Effector CD4-positive, alpha-beta T cell (primary cell): Measurements from ENCODE around the gene CAPN13.

Experiments used
- DNase-seq: peaks from one replicate; pipeline ENCODE4 v3.0.0-alpha.2; 2020

Gene CAPN13

DNA sequence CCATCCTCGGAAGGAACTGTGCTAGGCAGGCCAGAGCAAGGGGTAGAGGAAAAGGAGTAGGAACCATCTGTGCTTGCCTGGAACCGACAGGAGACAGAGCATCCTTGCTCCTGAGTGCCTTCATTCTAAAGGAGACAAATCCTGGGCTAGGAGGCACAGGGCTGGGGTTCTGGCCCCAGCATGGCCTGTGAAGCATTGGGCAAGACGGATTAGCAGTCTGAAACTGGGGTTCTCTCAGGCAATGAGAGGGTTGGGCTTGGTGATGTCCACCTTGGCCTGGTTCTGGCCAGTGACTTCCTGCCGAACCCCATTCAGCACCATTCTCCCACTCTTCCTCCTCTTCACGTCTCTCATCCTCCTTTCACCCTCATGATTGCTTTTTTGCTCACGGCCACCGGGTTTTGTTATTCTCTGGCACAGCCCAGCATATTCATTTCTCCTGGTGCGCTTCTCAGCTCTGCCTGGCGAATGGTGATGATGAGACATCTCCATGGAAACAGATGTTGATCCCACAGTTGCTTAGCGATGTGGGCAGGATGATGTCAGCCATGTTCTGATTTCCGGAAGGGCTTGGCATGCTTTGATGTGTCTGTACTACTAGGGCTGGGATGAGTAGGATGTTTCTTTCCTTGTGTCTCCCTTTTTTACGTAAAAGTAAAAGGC lies 127.7 kb downstream of the CAPN13 start:
- no peak for DNase-seq

DNA sequence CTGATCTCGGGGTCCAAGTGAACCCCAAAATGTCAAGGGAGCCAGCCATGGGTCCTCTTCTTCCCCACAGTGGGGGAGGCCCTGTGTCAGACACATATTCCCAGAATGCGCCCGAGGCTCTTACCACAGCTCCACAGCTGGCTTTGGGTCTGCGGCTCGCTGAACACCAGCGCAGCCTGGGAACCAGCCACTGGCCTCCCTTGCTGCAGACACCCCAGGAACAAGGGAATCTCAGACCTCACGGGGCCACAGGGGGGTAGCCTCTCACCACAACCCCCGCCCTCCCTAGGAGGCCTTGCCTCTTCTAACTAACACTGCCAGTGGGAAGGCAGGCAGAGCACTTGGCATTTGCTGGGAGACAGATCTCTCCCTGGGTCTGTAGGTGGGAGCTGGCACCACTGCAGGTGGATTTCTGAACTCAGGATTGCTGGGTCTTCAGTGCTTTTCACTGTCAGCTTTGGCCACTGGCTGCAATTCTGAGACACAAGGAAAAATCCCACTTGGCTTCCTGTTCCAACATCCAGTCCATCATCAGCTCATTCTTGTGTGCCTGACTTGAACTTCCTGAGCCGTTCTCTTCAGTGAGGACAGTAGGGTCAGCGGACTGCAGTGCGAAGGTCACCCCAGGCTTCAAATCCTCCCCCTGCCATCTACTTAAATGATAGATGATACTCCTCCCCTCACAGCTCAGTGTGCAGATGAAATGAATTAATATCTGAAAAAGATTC lies 128.7 kb downstream of the CAPN13 start:
- no peak for DNase-seq

DNA sequence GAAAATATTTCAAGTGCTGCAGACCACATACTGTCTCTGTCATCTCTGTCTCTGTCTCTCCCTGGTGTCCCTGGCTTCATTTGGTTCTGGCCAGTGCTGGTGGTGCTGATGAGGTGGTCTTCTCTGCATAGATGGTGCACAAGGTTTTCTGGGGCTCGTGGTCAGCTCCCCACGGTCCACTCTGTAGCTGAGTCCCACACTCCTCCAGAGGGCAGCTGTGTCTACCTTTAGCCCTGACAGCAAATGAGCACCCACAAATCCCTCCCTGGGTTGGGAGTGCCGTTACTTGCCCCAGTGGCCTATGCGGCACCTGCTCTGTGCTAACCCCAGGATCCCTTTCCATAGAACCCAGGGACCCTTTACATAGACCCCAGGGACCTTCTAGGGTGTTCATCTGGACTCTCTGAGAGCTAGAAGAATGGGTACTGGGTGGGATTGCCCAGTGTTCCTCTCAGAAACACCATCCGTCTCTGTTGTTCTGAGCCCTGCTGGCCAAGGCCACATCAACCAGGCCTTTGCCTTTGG lies 129.3 kb downstream of the CAPN13 start:
- no peak for DNase-seq

DNA sequence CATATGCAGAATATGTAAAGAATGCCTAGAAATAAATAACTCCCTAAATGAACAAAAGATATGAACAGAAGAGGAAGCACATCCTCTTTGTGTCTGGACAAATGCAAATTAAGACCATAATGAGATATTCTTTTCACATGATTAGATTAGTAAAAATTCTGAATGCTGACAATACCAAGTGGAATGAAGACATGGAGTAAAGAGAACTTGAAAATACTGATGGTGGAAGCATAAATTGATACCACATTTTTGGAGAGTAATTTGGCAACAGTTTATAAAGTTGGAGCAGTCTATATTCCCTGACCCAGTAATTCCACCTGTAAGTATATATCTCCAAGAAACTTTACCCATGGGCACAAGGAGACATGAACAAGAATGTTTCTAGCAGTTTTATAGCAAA lies 130.0 kb downstream of the CAPN13 start:
- DNase-seq, result no peak

DNA sequence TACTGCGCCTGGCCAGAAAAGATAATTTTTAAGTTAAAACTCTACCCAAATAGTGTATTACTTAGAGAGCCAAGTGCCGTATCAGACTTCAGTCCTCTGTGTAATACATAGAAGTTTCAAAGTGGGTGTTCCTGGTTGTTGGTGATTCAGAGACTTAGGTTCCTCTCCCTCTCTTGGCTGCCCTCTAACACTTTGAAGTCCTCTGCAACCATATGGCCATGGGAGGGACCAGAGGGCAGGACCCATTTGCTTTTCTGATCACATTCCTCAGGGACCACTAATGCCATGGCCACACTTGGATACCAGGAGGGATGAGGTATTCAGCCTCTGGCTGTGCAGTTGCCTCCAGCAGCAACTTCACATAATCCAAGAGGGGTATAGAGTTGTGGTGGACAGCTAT lies 131.5 kb downstream of the CAPN13 start:
- DNase-seq, result no peak

DNA sequence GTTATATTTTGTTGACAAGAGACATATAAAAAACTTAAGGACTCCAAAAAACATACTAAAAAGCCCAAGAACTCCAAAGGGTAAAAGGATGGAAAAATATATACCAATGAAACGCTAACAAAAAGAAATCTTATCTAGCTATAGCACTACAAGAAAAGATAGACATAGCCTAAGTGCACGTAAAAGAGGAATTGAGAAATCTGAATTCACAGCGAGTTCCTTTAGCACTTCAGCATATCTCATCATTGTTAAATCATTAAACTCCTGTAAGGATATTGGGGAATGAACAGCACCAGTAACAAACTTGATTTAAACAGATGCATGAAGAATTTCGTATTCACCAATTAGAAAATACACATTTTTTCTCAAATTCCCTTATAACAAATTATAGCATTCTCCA lies 134.1 kb downstream of the CAPN13 start:
- no peak for DNase-seq
